Hepatocyte (in vitro differentiated cells): ENCODE data around the gene SMAD3.

ENCODE experiments used
- EZH2 ChIP-seq: fragments of 200-600 bp; sonication (generic); IDR thresholded peaks from 2 replicates; pipeline ENCODE4 v1.6.1; 2016; ENCODE audit warnings: antibody characterized with exemption, mild to moderate bottlenecking, borderline replicate concordance
- TF ChIP-seq, protein P1 (sequence below): fragments of 200-600 bp; sonication (generic); IDR thresholded peaks from 2 replicates; pipeline ENCODE4 v1.5.1; 2016; ENCODE audit warnings: antibody characterized with exemption, mild to moderate bottlenecking; ENCODE audit not compliant: poor library complexity

DNA sequence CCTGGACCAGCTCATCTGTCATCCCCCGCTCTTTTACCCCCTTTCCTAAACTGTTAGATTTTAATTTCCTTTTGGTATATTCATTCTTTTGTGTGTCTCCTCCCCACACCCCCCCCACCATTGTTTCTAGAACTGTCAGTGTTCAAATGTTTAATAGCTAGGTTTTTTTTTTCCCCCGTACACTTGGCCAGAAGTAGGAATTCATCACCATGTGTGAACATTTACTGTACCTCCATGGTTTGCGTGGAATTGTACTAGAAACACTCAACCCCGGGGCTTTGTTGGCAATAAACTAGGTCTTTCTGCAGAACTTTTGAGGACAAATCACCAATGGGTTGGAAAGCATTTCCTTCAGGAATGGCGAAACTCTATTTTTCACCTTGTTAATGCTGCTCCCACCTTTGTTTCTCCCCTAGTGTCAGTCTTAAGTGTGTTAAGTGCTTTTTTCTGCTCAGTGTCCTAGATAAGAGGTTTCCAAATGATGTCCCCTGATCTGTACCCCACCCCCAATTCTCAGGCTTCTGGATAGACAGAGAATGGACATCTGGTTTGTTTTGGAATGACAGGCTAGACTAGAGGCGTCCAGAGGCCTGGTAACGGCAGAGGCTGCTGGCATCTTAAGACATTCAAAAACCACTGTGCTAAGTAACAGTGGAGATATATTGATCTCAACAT lies 76.8 kb downstream of the SMAD3 start:
- TF ChIP-seq, protein P1, sequence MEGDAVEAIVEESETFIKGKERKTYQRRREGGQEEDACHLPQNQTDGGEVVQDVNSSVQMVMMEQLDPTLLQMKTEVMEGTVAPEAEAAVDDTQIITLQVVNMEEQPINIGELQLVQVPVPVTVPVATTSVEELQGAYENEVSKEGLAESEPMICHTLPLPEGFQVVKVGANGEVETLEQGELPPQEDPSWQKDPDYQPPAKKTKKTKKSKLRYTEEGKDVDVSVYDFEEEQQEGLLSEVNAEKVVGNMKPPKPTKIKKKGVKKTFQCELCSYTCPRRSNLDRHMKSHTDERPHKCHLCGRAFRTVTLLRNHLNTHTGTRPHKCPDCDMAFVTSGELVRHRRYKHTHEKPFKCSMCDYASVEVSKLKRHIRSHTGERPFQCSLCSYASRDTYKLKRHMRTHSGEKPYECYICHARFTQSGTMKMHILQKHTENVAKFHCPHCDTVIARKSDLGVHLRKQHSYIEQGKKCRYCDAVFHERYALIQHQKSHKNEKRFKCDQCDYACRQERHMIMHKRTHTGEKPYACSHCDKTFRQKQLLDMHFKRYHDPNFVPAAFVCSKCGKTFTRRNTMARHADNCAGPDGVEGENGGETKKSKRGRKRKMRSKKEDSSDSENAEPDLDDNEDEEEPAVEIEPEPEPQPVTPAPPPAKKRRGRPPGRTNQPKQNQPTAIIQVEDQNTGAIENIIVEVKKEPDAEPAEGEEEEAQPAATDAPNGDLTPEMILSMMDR = no peak
- TF ChIP-seq EZH2 = no peak
